ENCODE data around the gene TOR2A.
"Not testable (repeated sequence)": the region's sequence is repeated elsewhere in the genome, so short reads cannot be mapped to it uniquely, and the experiment has no call there.

Gene TOR2A

DNA sequence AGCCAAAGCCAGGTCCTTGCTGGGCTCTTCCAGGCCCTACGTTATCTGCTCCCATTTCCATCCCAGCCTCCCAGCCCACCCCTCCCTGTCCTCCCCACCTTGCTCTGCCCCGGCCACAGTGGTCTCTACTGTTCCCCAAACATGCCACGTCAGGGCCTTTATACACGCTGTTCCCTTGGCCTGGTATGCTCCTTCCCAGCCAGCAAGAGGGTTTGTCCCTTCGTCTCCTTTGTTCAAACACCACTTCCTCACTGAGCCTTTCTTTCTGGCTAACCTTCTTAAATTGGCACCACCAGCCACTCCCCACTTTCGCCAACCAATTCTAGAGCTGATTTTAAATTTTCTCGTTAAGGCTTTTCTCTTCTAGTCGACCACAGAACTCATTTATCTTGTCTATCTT, 33.6 kb upstream of the TOR2A start:
- no peak for DNase-seq (ENCODE audit: low spot score)

DNA sequence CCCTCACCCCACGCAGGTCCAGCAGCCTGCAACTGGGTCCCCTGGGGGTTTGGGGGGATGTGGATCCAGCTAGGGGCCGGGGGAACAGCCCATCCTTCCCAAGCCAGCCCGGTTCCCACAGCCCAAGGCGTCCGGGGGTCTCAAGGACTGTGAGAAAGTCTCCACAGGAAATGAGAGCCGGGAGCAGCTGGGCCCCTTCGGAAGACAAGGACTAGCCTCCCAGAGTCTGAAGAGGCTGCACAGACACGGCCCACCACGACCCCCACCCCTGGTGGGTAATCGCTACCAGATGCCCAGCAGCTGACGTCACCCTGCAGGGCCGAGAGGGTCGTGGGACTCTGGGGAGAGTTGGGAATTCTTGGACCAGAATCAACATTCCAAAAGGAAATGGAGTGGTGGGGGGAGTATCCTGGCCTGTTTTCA, 32.8 kb upstream of the TOR2A start:
- DNase-seq (ENCODE audit: low spot score): no peak

DNA sequence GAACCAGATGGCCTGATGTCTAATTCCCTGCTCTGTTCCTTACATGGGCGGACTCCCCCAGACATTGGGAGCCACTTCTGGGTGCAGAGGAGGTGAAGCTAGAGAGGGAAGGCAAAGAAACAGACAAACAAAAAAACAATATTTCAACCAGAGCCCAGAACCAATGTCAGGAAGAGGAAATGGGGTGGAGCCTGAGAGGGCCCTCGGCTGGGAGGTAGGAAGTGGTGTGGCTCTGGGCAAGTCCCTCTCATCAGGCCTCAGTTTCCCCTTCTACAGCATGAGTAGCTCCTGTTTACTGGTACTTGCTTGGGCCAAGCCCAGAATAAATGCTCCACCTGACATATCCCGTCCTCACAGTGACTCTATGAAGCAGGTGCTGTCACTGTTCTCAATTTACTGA, 32.3 kb upstream of the TOR2A start:
- DNase-seq (ENCODE audit: low spot score): no peak

DNA sequence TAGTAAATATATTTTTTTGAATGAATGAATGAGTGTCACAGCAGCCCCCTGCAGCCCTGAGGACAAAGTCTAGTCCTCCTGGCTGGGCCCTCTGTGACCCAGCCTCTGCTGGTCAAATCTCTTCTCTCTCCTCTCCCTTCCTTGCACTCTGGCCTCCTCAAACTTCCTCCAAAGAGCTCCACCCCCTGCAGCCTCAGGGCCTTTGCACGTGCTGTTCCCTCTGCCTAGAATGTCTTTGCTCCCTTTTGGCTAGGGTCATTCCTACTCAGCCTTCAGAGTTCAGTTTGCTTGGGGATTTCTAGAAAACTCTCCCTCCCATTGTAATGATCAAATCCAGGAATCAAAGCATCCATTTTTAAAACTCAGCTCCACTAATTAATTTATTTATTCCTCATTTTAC, 30.3 kb upstream of the TOR2A start:
- DNase-seq (ENCODE audit: low spot score): no peak

DNA sequence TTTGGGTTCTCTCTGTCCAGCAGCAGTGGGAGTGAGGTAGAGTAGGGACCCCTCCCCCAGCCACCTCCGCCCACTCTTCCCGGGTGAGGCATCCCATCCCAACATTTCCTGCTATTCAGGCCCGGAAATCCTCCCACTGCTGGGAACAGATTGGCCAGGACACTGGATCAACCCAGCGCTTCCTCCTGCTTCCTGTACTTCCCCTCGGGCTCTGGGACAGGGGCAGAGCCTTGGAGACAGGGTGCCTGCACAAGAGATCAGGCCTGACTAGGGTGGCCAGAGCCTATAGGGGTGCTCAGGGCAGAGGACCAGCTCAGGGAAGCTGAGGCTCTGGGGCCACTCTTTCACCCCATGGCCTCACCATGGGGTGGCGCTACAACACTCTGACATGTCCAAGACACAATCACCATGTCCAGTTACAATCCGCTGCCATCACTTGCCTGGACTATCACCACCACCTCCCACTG, 28.9 kb upstream of the TOR2A start:
- DNase-seq (ENCODE audit: low spot score): peak; percentile 60

DNA sequence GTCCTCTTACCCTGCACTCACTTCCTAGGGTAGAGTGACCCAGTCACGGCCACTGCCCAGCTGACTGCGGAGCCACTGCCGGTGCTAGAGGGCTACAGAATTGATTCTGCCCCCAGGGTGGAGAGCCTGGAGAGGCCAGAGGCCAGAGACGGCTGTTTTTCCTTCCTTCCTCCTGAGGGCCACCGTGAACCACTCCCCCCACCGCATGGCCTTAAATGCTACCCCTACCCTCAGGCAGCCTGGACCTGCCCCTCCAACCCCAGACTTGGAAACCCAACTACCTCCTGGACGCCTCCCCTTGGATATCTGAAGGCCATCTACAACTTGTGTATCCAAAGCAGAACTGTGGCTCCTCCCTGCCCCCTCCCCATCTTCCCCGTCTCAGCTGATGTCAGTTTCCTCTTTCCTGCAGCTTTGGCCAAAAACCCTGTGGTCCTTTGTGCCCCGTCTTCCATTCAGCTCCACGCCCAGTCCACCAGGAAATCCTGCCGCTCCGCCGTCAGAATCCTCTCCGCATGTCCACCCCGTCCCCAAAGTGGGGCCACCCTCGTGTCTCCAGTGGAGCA, 27.1 kb upstream of the TOR2A start:
- DNase-seq (ENCODE audit: low spot score): no peak

DNA sequence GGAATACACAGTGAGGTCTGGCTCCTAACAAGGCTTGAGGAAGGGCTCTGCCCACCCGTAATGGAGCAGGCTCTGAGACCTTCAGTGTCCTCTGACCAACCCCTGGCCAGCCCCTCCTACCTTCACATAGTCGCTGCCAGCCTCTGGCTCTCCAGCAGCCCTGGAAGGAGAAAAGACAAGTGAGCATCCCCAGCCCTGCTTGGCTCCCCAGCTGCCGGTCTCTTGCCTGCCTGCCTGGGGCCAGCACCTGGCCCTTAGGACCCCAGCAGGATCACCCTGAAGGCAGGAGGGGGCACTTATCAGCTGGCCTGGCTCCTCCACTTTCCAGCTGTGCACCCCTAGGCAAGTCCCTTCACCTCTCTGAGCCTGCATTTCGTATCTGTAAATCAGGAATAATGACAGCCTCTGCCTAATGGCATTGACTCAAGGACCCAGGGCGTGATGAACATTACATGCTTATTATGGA, 26.4 kb upstream of the TOR2A start:
- no peak for DNase-seq (ENCODE audit: low spot score)

DNA sequence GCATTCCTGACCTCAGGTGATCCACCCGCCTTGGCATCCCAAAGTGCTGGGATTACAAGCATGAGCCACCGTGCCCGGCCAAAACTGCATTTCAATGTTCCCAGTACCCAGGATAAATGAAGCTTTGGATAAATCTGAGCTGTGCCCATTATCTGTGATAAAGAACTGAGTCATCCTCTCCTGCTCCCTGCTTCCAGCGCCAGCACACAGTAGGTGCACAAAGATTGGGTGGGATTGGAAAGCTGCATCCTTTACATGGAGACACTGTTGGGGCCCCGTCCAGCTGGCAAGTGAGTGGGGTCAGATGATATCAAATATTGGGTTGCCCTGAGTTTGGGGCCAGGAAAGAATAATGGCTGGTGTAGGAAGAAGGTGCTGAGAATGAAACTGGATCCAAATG, 26.0 kb upstream of the TOR2A start:
- no peak for DNase-seq (ENCODE audit: low spot score)

DNA sequence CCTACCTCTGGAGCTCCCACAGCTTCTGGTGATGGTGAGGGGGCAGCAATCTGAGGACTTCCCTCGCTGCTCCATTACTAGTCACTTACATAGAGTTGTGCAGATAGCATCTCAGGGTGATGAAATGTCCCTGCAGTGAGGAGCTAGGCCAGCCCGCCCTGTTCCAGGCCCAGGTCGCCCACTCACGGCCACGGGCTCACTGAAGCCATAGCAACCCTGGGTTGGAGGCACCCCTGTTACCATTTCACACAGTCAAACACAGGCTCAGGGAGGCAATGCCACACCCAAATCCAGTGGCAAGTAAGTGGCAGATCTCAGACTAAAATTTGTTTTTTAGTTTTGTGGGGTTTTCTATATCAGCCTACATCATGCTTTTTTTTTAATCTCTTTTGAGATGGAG, 23.7 kb upstream of the TOR2A start:
- no peak for DNase-seq (ENCODE audit: low spot score)

DNA sequence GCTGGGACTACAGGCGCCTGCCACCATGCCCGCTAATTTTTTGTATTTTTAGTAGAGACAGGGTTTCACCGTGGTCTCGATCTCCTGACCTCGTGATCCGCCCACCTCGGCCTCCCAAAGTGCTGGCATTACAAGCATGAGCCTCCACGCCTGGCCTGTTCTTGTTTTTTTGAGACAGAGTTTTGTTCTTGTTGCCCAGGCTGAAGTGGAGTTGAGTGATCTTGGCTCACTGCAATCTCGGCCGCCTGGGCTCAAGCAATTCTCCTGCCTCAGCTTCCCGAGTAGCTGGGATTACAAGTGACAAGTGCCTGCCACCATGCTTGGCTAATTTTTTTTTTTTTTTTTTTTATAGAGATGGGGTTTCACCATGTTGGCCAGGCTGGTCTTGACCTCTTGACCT, 21.7 kb upstream of the TOR2A start:
- DNase-seq (ENCODE audit: low spot score): not testable (repeated sequence)

DNA sequence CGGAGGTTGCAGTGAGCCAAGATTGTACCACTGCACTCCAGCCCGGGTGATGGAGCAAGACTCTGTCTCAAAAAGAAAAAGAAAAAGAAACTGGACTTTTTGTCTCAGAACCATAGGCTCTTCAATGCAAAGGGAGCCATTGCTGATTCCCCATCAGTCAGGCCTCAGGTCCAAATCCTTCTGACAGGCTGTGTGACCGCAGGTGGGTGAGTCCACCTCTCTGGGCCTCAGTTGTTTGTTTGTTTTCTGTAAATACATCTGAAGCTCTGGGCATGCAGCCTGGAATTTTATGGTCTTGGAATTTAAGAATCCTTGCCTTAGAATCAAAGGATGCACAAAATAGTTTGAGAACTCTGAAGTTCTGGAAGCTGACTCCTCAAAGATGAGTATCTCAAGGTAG, 21.1 kb upstream of the TOR2A start:
- DNase-seq (ENCODE audit: low spot score): no peak

DNA sequence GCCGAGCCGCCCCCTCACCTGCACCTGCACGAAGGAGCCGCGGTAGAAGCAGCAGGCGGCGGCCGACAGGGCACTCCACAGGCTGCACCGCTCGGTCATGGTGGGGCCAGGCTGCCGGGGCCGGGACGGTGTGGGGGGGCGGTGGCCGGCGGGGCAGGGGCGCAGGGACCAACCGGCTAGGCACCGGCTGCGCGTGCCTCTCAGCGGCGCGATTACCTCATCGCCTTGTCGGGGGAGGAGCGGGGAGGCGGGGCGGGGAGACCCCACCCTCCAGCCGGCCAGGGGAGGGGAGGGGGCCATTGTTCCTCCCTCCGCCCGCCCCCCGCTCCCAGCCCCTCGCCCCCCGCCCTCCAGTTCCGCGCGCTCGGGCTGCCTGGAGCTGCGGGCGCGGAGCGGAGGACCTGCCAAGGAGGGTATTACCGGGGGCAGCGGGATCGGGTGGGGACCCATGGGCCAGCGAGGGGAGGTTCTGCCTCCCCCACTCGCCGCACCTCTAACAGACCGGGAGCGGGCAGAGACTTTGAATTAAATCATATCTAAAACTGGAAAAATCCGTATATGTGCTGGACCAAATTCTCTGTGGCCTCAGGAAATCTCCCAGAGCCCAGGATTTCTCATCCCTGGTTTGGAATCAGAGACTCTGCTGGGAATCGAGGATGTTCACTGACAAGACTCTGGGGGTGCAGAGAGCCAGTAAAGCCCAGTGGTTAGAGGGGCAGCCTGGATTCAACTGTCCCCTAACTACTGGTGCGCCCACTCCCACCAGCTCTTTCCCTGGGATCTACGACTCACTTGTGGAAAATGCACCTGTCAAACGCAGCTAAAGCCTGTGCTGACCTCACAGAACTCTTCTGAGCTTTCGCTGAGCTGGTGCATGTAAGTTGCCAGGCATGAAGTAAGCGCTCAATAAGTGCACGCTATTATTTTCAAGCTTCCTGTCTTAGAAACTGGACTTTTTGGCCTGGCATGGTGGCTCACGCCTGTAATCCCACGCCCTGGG, 20.3 kb upstream of the TOR2A start:
- DNase-seq (ENCODE audit: low spot score): no peak

DNA sequence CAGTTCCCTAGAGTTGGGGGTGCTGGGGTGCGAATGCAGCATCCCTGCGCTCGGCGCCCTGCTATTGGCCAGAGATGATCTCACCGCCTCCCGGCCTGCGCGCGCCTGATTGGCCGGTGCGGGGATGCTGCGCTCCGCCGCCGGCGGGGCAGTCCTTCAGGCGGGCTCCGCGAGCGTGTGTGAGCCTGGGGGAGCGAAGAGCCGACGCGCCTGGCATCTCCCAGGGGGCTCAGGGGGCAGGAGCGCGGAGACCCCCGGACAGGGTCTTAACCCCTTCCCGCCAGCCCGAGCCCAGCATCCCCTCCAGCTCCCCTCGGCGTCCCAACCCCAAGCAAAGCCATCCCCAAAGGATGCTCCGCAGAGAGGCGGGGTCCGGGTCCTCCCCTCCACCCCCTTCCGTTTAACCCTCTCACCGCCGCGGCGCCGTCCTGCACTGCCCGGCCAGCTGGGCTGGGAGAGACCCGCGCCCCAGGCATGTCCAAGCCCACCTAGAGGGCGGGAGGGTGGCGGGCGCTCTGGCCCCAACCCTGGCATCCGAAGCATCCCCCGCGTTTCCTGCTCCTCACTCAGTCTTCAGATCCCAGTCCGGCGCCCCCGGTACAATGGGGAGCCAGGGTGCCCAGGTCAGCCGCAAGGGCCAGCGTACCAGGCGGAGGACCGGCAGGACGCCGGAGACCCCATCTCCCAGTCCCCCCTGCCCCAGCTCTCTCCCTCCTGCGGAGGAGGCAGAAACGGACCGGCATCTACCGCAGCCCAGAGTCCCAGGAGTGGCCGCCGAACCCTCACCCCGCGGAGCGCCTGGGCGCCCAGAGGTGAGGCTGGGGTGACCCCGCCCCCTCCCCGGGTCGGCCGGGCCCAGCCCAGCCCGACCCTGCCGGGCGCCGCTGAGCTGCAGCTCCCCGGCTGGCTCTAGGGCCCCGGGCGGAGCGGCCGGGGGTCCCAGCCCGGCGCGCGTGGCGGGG, 19.3 kb upstream of the TOR2A start:
- DNase-seq (ENCODE audit: low spot score): no peak

DNA sequence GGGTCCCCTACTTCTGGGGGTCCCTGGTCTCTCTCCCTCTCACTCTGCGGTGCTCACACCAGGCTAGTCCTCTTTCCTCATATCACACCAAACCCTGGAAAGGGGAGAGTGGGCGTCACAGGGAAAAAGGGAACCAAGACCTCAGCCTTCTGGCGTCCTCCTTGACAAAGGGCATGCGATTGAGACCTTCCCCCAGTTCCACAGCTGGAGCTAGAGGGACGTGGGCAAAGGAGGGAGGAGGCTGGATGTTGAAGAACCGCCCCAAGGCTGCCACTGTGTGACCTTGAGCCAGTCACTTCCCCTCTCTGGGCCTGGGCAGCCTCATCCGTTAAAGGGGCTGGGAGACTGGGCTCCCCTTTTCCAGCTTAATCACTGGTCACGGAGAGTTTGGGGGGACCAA, 18.5 kb upstream of the TOR2A start:
- no peak for DNase-seq (ENCODE audit: low spot score)

DNA sequence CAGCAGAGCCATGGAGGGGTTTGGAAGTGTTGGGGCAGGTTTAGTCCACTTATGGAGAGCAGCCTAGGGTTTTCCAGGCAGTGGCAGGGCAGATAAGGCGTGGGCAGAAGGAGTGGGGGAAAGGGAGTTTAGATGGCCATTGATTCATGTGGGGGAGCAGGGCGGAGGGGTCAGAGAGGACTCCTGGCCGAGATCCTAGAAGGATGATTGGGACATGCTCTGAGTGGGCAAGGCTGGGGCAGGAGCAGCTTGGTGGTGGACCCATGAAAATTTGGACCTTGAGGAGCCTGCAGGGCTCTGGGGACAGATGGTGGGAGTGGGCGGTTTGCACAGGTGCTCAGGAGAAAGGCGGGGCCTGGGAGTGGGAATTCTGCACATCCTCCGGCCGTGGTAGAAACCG, 18.1 kb upstream of the TOR2A start:
- no peak for DNase-seq (ENCODE audit: low spot score)

DNA sequence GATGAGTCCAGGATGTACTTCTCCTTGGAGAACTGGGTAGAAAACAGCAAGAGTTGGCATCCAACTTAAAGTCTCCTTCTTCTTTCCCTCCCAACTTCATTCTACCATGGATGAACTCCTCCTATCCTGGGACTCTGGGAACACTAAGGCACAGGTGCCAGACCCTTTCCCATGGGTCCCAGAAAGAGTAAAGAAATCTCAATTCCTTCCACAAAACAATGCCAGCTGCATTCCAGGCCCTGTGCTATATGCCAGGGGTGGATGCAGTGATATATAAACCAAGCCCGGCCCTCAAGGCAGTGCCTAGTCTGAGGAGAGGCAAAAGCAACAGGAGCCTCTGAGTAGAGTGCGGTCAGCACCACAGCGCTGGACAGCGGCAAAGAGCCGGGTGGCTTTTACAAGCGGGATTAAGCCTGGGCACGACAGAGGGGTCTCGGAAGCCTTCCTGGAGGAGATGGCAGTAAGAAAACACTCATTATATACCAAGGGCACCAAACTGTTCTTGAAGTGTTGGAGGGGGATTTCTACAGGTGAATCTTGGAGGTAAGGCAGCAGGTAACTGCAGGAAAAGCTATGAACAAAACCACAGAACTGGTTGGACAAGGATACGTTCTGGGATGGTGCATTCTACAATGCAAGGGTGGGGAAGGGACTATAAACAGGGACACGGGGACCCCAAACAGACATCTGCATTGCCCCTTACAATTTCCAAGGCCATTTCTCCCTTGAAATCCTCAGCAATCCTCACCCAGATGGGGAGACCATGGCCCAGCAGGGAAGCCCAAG, 16.4 kb upstream of the TOR2A start:
- no peak for DNase-seq (ENCODE audit: low spot score)

DNA sequence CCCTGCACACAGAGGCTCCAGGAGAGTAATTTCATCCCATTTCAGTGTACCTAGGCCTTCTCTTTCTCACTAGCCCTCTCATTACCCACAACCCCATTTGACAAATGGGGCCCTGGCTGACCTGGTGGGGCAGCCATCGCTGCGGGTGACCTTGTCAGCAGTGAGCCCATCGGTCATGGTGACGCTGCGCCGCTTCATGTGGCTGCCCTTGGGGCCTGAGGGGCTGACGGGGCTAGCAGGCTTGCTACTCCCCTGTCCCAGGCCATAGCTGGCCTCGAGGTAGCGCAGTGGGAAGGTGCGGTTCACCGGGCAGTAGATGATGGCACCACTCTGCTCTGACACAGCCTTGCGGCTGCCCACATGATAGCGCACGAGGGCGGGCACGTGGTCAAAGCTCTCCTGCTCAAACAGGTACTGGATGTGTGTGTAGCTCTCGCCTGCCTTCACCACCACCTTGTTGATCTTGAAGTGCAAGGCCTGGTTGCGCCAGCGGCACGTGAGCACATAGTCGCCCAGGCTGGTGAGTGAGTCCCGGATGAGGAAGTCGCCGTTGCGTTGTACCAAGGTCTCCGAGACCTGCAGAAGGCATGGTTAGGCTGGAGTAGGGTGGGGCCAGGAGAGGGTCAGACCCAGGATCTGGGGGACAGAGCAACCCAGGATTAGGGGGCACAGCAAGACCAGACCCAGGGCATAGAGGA, 14.1 kb upstream of the TOR2A start:
- DNase-seq (ENCODE audit: low spot score): no peak

DNA sequence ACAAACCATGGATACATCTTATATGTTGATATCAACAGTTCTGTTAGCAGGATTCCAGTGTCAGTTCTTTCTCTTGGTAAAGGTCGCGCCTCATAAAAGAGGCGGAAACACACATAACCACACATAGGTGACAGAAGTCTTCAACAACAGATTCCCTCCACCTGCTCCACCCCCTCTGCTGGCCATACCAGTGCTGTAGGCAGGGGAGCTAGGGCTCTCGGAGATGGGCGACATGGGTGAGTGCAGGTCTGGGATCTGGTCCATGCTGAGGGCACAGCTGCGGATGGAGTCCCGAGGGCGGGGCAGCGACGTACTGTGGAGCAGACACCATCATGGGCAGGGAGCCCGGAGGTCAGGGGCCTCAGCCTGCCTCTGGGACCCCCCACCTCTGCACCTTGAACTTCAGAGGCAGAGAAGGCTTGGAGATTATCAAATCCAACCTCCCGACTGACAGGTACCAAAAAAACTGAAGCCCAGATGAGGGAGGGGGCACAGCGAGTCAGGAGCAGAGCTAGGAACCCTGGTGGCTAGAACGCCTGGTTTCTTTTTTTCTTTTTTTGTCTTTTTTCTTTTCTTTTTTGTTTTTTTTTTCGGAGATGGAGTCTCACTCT, 12.0 kb upstream of the TOR2A start:
- no peak for DNase-seq (ENCODE audit: low spot score)

DNA sequence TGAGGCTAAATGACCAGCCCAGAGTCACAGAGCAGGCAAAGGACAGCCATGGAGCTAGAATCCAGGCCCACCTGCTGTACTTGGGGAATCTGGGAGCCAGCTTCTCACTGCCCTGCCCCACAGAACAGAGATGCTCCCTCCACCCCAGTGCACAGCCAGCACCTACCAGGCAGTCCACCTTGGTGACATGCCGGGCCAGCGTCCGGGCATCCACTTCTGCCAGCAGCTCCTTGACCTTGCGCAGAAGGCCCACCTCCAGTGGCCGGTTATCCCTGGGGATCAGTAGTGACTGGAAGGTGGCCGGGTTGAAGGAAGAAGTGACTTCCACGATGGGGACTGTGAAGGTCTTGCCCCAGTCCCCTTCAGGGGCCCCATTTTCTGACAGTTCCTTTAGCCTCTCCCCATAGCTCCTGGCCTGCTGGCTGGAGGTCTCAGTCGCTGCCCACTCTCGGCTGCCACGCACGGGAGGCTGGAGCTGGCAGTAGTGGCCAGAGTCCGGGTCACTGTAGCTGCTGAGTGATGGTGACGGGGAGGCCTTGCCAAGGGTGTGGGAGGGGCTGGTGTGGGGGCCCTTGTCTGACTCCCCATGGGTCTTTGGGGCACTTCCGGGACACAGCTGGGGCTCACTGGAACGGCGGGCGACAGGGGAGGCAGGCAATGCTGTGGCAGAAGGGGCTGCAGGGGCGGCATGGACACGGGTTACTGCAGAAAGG, 9.5 kb upstream of the TOR2A start:
- DNase-seq (ENCODE audit: low spot score): no peak

All from COLO829 (cell line).